NB4 (cell line): ENCODE measurements around the gene GSX1.
"Not testable (repeated sequence)": the region's sequence is repeated elsewhere in the genome, so short reads cannot be mapped to it uniquely, and the experiment has no call there.

ENCODE experiments used
- DNase-seq: peaks from one replicate; pipeline ENCODE4 v3.0.0; 2010; ENCODE audit warnings: low read depth
- H3K4me3 ChIP-seq: one replicate; pipeline ENCODE4 v1.5.1; 2011; ENCODE audit warnings: mild to moderate bottlenecking, low read depth, low read length, moderate library complexity
- CTCF ChIP-seq: IDR thresholded peaks from one replicate; pipeline ENCODE4 v1.5.1; 2012; ENCODE audit warnings: low read depth, low read length
- MYC ChIP-seq: IDR thresholded peaks from 2 replicates; pipeline ENCODE4 v1.6.1; 2011; ENCODE audit warnings: low read depth, low read length
- POLR2A ChIP-seq: IDR thresholded peaks from 2 replicates; pipeline ENCODE4 v1.6.1; 2011; ENCODE audit warnings: mild to moderate bottlenecking; ENCODE audit not compliant: insufficient read length; ENCODE audit errors: extremely low read depth
- TF ChIP-seq, protein P1 (sequence below): IDR thresholded peaks from 2 replicates; pipeline ENCODE4 v1.6.1; 2011; ENCODE audit warnings: low read depth, low read length

Gene GSX1

DNA sequence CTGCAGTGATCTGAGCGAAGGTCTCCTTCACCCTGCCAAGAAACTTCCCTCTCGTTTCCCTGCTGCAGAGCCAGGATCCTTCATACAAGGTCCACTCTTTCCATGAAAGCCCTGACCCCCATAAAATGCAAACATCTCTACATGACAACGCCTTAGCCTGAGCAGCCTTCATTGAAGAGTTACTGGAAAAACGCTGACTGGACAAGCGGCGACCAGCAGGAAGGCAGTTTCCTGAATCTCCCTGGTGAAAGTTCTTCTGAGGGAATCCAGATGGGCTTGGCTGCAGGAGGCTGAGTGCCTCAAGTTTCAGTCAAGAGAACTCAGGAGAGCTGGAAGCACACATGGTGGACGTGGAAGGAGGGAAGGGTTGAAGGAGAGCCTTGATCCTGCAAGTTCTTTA is 17.7 kb downstream of the GSX1 start:
- TF ChIP-seq CTCF (no peak), MYC (no peak), POLR2A (no peak)
- TF ChIP-seq, protein P1, sequence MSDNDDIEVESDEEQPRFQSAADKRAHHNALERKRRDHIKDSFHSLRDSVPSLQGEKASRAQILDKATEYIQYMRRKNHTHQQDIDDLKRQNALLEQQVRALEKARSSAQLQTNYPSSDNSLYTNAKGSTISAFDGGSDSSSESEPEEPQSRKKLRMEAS: no peak
- DNase-seq: no peak
- no peak overlapping the region for H3K4me3 ChIP-seq

DNA sequence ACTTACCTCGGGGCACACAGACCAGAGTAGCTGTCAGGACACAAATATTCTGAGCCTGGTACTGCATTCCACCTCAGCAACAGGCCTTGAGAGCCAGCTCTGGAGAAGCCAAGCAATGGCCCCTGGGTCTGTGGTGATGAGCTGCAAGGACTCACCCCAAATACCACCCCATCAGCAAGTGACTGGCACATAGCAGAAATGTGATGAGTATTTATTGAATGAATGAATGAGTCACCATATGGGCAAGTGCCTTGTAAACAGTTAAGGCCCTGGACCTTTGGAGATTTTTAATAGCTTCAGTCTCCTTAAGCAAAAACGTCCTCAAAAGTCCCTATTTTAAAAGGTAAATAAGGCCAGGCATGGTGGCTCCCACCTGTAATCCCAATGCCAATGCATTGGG is 18.2 kb downstream of the GSX1 start:
- TF ChIP-seq CTCF (no peak), MYC (no peak), POLR2A (no peak)
- TF ChIP-seq, protein P1: no peak
- no peak for DNase-seq
- no peak overlapping the region for H3K4me3 ChIP-seq

- H3K4me3 ChIP-seq: no peak overlapping the region
- no peak for DNase-seq
- TF ChIP-seq CTCF: no peak
- TF ChIP-seq MYC: no peak
- TF ChIP-seq, protein P1: no peak
- TF ChIP-seq POLR2A: no peak
Measured at GRCh38 chr13:27813826-27814225, 21.5 kb downstream of the GSX1 start.

DNA sequence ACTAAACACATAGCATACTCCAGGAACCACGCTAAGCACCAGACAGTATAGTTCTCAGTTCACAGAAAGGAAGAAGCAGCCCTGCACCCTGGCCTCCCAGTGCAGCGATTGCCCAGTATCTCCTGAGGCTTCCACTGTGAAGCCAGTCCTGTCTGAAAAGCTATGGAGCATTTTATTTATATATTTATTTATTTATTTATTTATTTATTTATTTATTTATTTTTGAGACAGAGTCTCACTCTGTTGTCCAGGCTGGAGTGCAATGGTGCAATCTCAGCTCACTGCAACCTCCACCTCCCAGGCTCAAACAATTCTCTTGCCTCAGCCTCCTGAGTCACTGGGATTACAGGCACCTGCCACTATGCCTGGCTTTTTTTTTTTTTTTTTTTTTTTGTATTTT is 25.5 kb downstream of the GSX1 start:
- not testable (repeated sequence) for H3K4me3 ChIP-seq, DNase-seq

DNA sequence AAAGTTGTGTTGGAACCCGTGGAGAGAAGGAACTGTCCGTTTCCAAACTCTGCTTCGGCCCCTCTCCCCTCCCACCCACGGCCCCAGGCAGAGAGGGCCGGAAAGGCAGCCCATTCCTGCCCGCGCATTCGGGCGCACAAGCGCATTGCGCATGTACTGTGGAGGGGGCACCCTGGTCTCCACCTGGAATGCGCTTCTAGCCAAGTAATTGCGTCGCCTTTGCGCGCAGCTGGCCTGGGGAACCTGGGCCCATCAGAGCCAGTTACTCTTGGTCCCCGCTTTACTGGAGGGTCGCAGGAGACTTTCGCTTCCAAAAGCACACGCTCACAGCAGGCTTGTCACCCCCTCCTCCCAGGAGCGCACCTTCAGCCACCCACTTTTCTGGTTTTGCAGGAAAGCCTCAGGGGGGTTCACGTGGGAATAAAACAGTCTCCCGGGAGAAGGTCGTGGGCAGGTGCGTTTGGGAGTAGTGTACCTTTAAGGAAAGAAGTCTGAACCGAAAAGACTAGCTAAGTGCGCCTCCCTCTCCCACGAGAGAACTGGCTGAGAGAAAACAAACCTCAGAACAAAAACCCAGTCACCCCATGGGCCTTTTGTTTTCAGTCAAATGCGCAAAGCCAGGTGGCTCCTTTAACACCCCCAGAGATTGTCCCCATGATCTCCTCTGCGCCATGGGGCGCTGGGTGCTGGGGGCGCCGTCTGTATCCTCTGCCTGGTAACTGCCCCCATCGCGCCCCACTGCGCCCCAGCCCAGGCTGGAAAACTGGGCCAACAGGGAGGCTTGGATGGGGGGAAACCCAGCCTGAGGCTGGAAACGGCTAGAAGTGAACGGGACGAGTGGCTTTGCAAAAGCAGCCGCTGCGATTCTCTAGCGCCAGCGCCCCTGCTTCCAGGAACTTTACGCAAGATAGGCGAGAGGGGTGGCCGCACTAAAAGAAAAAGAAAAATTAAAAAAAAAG is 28.5 kb downstream of the GSX1 start:
- DNase-seq: no peak
- TF ChIP-seq POLR2A: no peak
- TF ChIP-seq, protein P1: no peak
- H3K4me3 ChIP-seq: no peak overlapping the region

DNA sequence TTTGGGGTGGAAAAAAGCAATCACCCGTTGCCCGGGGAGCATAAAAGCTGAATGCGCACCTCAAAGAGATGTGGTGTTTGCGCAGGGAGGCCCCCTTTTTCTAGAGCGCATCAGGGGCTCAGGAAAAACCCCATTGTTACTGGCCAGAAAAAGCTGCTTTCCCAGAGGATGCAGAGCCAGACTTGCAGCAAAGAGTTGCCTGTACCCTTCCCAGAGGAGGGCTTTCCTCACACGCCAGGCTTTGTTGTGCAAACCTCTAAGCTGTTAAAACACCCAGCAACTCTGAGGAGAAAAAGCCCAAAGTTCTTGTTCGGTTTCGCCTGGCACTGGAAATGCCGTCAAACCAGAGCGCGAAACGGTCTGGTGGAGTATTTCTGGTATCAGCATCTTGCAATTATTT is 29.3 kb downstream of the GSX1 start:
- DNase-seq: no peak

DNA sequence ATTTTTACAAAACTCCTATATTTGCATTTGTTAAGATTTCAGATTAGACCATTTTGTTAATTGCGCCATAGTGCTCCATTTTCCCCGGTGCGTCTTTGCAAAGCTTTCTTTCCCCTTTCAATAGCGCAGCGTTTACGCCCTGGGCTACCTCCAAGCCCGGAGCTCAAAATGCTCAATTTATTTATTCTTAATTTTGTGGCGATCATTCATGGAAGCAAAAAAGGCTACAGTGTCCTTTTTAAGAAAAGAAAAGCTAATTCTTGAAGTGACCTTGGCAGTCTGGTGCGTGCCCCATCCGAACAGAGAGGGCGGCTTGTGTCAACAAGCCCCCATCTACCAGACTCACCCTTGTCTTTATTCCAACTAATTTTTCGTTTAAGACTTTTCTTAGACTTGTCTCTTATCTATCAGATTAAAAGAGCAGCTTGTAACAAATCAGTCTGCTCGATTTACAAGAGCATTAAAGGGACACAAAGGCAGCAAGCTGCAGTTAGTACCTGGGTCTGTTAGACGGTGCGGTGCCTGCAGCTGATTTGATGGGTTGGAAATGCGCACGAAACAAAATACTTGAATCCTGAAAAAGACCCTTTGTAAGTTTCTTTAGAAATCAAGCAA is 30.1 kb downstream of the GSX1 start:
- no peak overlapping the region for H3K4me3 ChIP-seq
- no peak for TF ChIP-seq MYC
- no peak for TF ChIP-seq POLR2A
- no peak for TF ChIP-seq CTCF
- TF ChIP-seq, protein P1: no peak
- no peak for DNase-seq

More for the DNA sequence above, 29.3 kb downstream of the GSX1 start:
- no peak for TF ChIP-seq POLR2A
- TF ChIP-seq, protein P1: no peak
- no peak for TF ChIP-seq MYC
- no peak overlapping the region for H3K4me3 ChIP-seq
